ENCODE measurements around the gene NBPF4.
"Not testable (repeated sequence)": the region's sequence is repeated elsewhere in the genome, so short reads cannot be mapped to it uniquely, and the experiment has no call there.

NBPF4 gene

GRCh38 chr1:108209456-108210108 lies 34.3 kb downstream of the NBPF4 start:
- DNase-seq, result no peak

GRCh38 chr1:108208724-108209446 lies 35.0 kb downstream of the NBPF4 start:
- no peak for DNase-seq

GRCh38 chr1:108203582-108203981 lies 40.3 kb downstream of the NBPF4 start:
- not testable (repeated sequence) for DNase-seq

- no peak for DNase-seq
Measured at GRCh38 chr1:108201687-108202086, 42.2 kb downstream of the NBPF4 start.

DNA sequence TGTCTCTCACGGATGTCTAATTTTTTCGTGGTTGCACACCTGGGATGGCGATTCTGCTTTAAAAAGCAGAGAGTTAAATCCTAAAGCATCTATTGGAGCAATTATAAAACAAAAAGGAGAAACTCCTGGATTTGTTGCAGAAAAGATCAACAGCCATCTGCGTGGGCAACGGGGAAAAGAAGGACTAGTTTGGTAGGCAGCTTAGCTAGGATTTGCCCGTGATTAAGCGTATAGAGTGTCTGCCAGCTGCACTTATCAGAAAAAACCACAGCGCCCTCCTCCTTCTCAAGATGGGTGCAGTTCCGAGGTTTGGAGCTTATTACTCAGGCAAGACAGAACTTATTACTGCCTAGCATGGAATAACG lies 43.2 kb downstream of the NBPF4 start:
- DNase-seq, result no peak

- peak; percentile 25 for DNase-seq
Measured at GRCh38 chr1:108199781-108200686, 43.8 kb downstream of the NBPF4 start, which contains the start of gene SLC25A24. Gene SLC25A24 (minus strand): TSS chr1:108200343. CDS start chr1:108200138, 205 bp downstream.

DNA sequence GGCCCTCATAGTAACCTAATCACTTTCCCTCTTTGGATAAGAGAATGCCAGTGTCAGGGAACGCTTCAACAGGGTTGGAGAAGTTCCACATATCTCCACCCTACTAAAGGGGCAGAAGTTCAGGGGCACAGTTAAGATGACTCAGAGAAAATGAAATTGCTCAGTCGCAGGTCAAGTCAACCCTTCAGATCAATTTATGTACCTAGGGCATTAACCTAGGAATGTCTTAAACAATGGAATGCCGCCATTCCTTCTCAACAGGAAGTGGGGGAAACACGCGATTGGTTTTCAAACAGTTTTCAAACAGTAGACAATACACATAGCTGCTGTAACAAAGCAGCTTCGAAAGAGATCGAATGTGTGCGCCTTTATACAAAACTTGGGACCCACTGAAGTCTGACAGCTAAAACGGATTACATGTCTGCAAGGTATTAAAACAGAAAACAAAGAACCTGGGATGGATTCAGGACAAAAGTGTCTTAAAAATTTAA lies 44.6 kb downstream of the NBPF4 start:
- DNase-seq, result no peak

DNA sequence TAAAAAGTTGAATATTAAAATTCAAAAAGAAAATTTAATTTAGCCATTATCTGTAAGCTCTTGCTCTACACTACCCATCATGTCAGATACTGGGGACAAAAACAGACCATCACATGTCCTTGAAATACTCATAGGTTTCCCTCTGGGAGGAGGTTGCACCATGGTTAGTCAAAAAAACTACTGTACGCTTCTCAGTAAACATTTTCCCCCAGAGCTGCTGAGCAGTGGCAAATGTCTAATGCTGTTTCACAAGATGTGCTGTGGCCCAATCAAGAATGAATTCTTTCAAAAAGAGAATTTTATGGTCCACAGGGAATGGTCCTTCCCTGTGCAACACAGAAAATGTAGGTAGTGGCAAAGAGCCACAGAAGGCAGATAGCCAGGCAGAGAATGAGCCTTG lies 49.8 kb downstream of the NBPF4 start:
- DNase-seq, result no peak

DNA sequence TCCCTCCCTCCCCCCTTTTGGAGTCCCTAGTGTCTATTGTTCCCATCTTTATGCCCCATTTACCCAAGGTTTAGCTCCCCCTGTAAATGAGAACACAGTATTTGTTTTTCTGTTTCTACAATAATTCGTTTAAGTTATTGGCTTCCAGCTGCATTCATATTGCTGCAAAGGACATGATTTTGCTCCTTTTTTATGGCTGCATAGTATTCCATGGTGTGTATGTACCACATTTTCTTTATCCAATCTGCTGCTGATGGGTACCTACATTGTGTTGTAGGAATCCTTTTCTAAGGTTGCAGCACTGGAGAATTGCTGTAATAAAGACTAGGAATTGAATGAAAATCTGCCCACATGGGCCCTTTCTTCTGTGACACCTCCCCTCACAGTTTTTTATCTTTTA lies 50.5 kb downstream of the NBPF4 start:
- no peak for DNase-seq

DNA sequence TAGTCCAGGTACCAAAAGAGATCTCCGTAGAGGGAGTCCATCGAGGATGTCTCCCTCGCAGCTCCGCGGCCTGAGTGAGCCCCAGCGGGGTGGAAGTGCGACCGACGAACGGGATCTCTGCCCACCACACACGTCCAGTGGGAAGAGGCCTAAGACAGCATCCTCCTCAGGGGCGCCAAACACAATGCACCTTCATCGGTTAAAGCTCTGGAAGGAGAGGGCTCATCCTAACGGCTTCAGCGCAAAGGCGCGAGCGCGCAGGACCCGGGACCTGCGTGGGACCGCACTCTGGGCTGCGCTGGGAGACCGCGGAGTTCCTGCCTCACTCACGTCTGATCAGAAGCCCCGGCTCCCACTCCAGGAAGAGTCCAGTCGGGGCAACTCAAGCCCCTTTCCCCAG lies 51.3 kb downstream of the NBPF4 start:
- no peak for DNase-seq

GRCh38 chr1:108190686-108191416 lies 53.0 kb downstream of the NBPF4 start:
- no peak for DNase-seq

DNA sequence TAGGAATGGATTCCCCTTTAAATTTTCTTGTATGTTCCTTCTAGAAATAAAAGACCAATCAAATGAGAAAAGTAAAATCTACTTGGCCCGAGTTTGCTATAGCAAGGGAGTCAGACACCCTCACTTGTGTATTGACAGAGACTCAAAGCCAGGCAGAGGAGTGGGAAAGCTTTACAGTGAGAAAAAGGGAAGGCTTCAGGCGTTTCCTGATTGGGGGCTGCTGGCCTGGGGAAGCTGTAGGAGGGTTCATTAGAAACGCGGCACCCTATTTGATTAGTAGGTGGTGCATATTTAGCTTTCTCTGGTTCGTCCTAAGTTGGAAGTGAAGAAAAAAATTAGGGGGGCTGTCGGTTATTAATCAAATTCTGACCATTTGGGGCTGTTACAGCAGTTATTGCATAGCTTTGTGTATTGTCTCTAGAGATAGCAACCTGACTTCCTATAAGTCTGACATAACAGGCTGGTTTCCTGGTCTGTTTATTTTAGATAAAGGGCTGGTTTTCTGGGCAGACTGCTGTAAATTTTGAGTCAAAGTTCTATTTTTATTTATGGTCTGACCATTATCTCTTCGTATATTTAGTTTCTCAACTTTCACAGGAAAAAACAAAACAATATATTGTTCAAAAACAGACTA lies 53.8 kb downstream of the NBPF4 start:
- no peak for DNase-seq

GRCh38 chr1:108188801-108189200 lies 55.1 kb downstream of the NBPF4 start:
- DNase-seq, result no peak

- DNase-seq, result no peak
Measured at GRCh38 chr1:108182959-108183700, 60.7 kb downstream of the NBPF4 start.

DNA sequence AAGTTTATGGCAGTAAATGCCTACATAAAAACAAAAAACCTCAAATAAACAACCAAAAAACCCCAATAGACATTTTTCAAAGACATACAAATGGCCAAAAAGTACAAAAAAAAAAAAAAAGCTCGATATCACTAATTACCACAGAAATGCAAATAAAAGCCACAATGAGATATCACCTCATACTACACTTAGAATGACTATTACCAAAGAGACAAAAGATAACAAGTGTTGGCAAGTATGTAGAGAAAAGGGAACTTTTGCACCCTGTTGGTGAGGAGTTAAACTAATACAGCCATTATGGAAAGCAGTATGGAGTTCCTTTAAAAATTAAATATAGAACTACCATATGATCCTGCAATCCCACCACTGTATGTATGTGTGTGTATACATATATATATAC lies 64.9 kb downstream of the NBPF4 start:
- DNase-seq, result no peak
